Measurements from ENCODE around the gene ZSWIM2.

ZSWIM2 gene

GRCh38 chr2:186871881-186872280, 22.9 kb upstream of the ZSWIM2 start:
- DNase-seq (ENCODE audit: low spot score): no peak
- no peak for TF ChIP-seq CTCF (IDR thresholded peaks at IDR 0.05)
- H3K27ac ChIP-seq: no peak overlapping the region
- H3K4me3 ChIP-seq: no peak overlapping the region

- no peak overlapping the region for H3K4me3 ChIP-seq
- no peak for DNase-seq (ENCODE audit: low spot score)
- H3K27ac ChIP-seq: no peak overlapping the region
- no peak for TF ChIP-seq CTCF (IDR thresholded peaks at IDR 0.05)
These were observed 19.4 kb upstream of the ZSWIM2 start for GRCh38 chr2:186868344-186868743.

DNA sequence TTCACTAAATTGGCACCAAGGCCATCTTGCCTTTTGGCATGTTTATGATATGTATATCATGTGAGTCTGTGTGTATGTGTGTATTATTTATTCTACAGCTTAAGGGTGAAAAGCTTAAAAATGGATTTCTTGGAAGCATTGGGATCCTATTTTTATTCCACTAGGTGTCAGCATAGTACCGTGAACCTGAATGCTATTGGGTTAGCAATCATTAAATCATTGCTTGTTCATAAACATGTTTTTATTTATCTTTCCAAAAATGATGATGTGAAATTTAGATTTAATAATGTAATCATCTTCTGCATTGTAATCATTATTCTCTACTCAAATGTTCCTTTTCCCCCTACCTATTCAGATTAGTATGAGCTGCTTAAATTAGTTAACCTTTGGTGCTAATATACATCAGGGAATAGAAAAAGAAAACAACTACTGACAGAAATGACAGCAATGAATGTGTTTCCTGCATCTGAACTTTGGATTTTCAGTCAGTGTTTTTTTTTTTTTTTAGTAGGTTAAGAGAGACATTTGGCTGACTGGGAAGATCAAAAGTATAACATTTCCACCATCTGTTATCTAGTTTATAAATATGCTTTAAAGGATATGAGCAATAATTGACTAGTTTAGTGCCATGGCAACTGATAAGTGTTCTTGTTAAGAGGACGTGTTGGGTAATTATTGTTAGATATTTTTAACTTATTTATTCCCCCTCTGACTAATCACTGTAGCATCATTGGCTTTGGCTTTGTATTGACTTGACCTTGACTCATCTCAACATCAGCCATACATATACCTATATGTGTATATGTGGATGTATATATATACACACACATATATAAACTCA, 14.1 kb upstream of the ZSWIM2 start:
- peak; percentile 45 for TF ChIP-seq CTCF (IDR thresholded peaks at IDR 0.05)
- DNase-seq (ENCODE audit: low spot score): no peak
- Histone ChIP-seq H3K4me3 (no peak overlapping the region), H3K27ac (no peak overlapping the region)

- no peak for DNase-seq (ENCODE audit: low spot score)
- TF ChIP-seq CTCF (IDR thresholded peaks at IDR 0.05): no peak
- no peak overlapping the region for H3K4me3 ChIP-seq
- no peak overlapping the region for H3K27ac ChIP-seq
These were observed 6.2 kb upstream of the ZSWIM2 start for GRCh38 chr2:186855216-186855615.

- DNase-seq (ENCODE audit: low spot score): no peak
- Histone ChIP-seq H3K4me3 (no peak overlapping the region), H3K27ac (no peak overlapping the region)
- no peak for TF ChIP-seq CTCF (IDR thresholded peaks at IDR 0.05)
These were observed 5.0 kb upstream of the ZSWIM2 start for GRCh38 chr2:186853951-186854350.

- H3K4me3 ChIP-seq: no peak overlapping the region
- no peak for TF ChIP-seq CTCF (IDR thresholded peaks at IDR 0.05)
- H3K27ac ChIP-seq: no peak overlapping the region
- no peak for DNase-seq (ENCODE audit: low spot score)
These were observed 3.5 kb upstream of the ZSWIM2 start for GRCh38 chr2:186852508-186852907.

- no peak for DNase-seq (ENCODE audit: low spot score)
- no peak overlapping the region for H3K27ac ChIP-seq
- H3K4me3 ChIP-seq: no peak overlapping the region
- no peak for TF ChIP-seq CTCF (IDR thresholded peaks at IDR 0.05)
These were observed 6.6 kb downstream of the ZSWIM2 start for GRCh38 chr2:186842373-186842772.

All from coronary artery (tissue), 2 donors.